ENCODE results near the gene SERBP1.
A peak's percentile ranks its signal among the peaks of the same experiment; 100 is the strongest.
"Not testable (repeated sequence)": the region's sequence is repeated elsewhere in the genome, so short reads cannot be mapped to it uniquely, and the experiment has no call there.

Gene SERBP1

GRCh38 chr1:67430358-67431155 is at the start of gene SERBP1:
Gene SERBP1, minus strand, starts transcription at chr1:67430402. Its CDS starts 102 bp downstream, at chr1:67430300.
- DNase-seq, result peak; percentile 99

GRCh38 chr1:67479146-67479891 is 49.1 kb upstream of the SERBP1 start:
- DNase-seq, result no peak

- DNase-seq, result no peak
Observed at GRCh38 chr1:67476906-67477305, 46.7 kb upstream of the SERBP1 start.

- DNase-seq, result no peak
Observed at GRCh38 chr1:67476006-67476482, 45.8 kb upstream of the SERBP1 start.

- DNase-seq, result no peak
Observed at GRCh38 chr1:67472056-67472455, 41.9 kb upstream of the SERBP1 start.

- no peak for DNase-seq
Observed at GRCh38 chr1:67469431-67469830, 39.2 kb upstream of the SERBP1 start.

GRCh38 chr1:67468066-67468718 is 38.0 kb upstream of the SERBP1 start:
- no peak for DNase-seq

GRCh38 chr1:67465375-67465774 is 35.2 kb upstream of the SERBP1 start:
- DNase-seq, result no peak

- DNase-seq, result no peak
Observed at GRCh38 chr1:67464746-67465145, 34.5 kb upstream of the SERBP1 start.

- DNase-seq, result no peak
Observed at GRCh38 chr1:67464058-67464457, 33.9 kb upstream of the SERBP1 start.

GRCh38 chr1:67463298-67463955 is 33.2 kb upstream of the SERBP1 start:
- DNase-seq, result peak; percentile 6

- no peak for DNase-seq
Observed at GRCh38 chr1:67460676-67461500, 30.7 kb upstream of the SERBP1 start.

GRCh38 chr1:67459068-67459467 is 28.9 kb upstream of the SERBP1 start:
- no peak for DNase-seq

- DNase-seq, result no peak
Observed at GRCh38 chr1:67458663-67459062, 28.5 kb upstream of the SERBP1 start.

- DNase-seq, result no peak
Observed at GRCh38 chr1:67457247-67457646, 27.0 kb upstream of the SERBP1 start.

GRCh38 chr1:67451815-67452214 is 21.6 kb upstream of the SERBP1 start:
- no peak for DNase-seq

- DNase-seq, result no peak
Observed at GRCh38 chr1:67451356-67451755, 21.2 kb upstream of the SERBP1 start.

- DNase-seq, result no peak
Observed at GRCh38 chr1:67446893-67447292, 16.7 kb upstream of the SERBP1 start.

- DNase-seq, result not testable (repeated sequence)
Observed at GRCh38 chr1:67446014-67446413, 15.8 kb upstream of the SERBP1 start.

GRCh38 chr1:67441739-67442281 is 11.6 kb upstream of the SERBP1 start:
- DNase-seq, result no peak

- DNase-seq, result no peak
Observed at GRCh38 chr1:67441183-67441582, 11.0 kb upstream of the SERBP1 start.

GRCh38 chr1:67440339-67440738 is 10.1 kb upstream of the SERBP1 start:
- no peak for DNase-seq
